WERI-Rb-1 (cell line): ENCODE data around the gene NKX3-2.

Source experiments
- DNase-seq: peaks from one replicate; pipeline ENCODE4 v3.0.0-alpha.2; 2020
- H3K27ac ChIP-seq: fragments of 250-450 bp; sonication (Bioruptor Pico); 2 replicates; pipeline ENCODE4 v1.5.1; 2020; ENCODE audit warnings: mild to moderate bottlenecking, moderate library complexity
- H3K27me3 ChIP-seq: fragments of 250-450 bp; sonication (Bioruptor Pico); 2 replicates; pipeline ENCODE4 v1.5.1; 2021; ENCODE audit warnings: mild to moderate bottlenecking, low read depth, moderate library complexity; ENCODE audit not compliant: insufficient read depth, severe bottlenecking
- H3K36me3 ChIP-seq: fragments of 250-450 bp; sonication (Bioruptor Pico); 2 replicates; pipeline ENCODE4 v1.5.1; 2020; ENCODE audit warnings: mild to moderate bottlenecking, moderate library complexity
- H3K4me3 ChIP-seq: 2 replicates; pipeline ENCODE4 v1.5.1; 2011; ENCODE audit warnings: low read depth, mild to moderate bottlenecking, control low read depth, low read length
- H3K9me3 ChIP-seq: fragments of 250-450 bp; sonication (Bioruptor Pico); 2 replicates; pipeline ENCODE4 v1.5.1; 2021; ENCODE audit warnings: mild to moderate bottlenecking, moderate library complexity; ENCODE audit not compliant: severe bottlenecking
- CTCF ChIP-seq: IDR thresholded peaks from 2 replicates; pipeline ENCODE4 v1.5.1; 2011; ENCODE audit warnings: low read depth, mild to moderate bottlenecking, control low read depth, inconsistent platforms, low read length

The NKX3-2 gene

GRCh38 chr4:13544606-13545393, 492 bp upstream of the NKX3-2 start:
- TF ChIP-seq CTCF = no peak
- peak; percentile 95 for DNase-seq
- no peaks in the 10 kb centered on the region for H3K9me3 ChIP-seq
- peak overlapping the region; percentile 70 for H3K4me3 ChIP-seq
- peak overlapping the region; percentile 15 for H3K27ac ChIP-seq
- H3K27me3 ChIP-seq = peaks cover 33% of the 10 kb centered on the region
- H3K36me3 ChIP-seq = no peaks in the 10 kb centered on the region

GRCh38 chr4:13543032-13543838, 1.1 kb downstream of the NKX3-2 start:
- DNase-seq = peak; percentile 4
- H3K36me3 ChIP-seq = no peaks in the 10 kb centered on the region
- H3K4me3 ChIP-seq = peak overlapping the region; percentile 70
- H3K9me3 ChIP-seq = no peaks in the 10 kb centered on the region
- H3K27me3 ChIP-seq = peaks cover 31% of the 10 kb centered on the region
- no peak for TF ChIP-seq CTCF
- no peak overlapping the region for H3K27ac ChIP-seq

- Histone ChIP-seq H3K27me3 (peaks cover 31% of the 10 kb centered on the region), H3K27ac (no peak overlapping the region), H3K36me3 (no peaks in the 10 kb centered on the region), H3K4me3 (no peak overlapping the region), H3K9me3 (no peaks in the 10 kb centered on the region)
- peak; percentile 5 for DNase-seq
- no peak for TF ChIP-seq CTCF
These were observed 1.7 kb downstream of the NKX3-2 start for GRCh38 chr4:13542577-13543031.

GRCh38 chr4:13541720-13542576, 2.4 kb downstream of the NKX3-2 start:
- DNase-seq = peak; percentile 68
- Histone ChIP-seq H3K36me3 (no peaks in the 10 kb centered on the region), H3K4me3 (peak overlapping the region; percentile 11), H3K9me3 (no peaks in the 10 kb centered on the region), H3K27me3 (peaks cover 27% of the 10 kb centered on the region), H3K27ac (no peak overlapping the region)
- TF ChIP-seq CTCF = peak; percentile 51

- Histone ChIP-seq H3K4me3 (no peak overlapping the region), H3K27me3 (peaks cover 28% of the 10 kb centered on the region), H3K27ac (no peak overlapping the region), H3K9me3 (no peaks in the 10 kb centered on the region), H3K36me3 (no peaks in the 10 kb centered on the region)
- TF ChIP-seq CTCF = no peak
- peak; percentile 3 for DNase-seq
These were observed 3.1 kb downstream of the NKX3-2 start for GRCh38 chr4:13541176-13541604.
